HG03457 (cell line): ENCODE data around the gene BMF.

Experiments used
- ATAC-seq: cut with Tn5 transposase; IDR thresholded peaks from one replicate; pipeline ENCODE4 v1.9.1; 2021; ENCODE audit warnings: moderate number of reproducible peaks; ENCODE audit not compliant: unreplicated experiment

Gene BMF

GRCh38 chr15:40051616-40052415, 56.9 kb downstream of the BMF start:
- ATAC-seq = no peak

DNA sequence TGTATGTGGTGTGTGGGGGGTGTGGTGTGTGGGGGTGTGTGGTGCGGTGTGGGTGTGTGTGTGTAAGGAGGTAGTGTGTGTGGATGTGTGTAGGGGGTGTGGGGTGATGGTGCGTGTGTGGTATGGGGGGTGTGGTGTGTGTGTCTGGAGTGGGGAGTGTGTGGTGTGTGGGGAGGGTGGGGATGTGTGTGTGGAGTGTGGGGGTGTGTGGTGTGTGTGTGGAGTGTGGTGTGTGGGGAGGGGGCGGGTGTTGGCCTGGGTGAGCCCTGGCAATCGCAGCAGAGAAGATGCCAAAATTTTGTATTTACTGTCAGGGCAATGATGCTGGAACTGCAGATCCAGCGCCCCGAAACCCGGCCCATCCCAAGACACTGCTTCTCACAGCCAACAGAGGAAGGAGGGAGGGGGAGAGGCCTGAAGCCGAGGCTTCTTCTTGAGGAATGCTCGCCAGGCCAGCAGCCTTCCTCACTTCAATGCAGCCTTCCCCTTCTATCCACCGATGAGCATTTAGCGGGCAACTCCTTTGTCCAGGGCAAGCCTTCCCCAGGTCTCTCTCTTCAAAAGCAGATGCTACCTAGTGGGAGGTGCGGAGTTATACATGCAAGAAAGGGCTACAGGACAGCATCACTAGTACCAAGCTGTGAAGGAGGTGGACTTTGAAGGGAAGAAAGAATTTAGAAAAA, 57.8 kb downstream of the BMF start:
- no peak for ATAC-seq

DNA sequence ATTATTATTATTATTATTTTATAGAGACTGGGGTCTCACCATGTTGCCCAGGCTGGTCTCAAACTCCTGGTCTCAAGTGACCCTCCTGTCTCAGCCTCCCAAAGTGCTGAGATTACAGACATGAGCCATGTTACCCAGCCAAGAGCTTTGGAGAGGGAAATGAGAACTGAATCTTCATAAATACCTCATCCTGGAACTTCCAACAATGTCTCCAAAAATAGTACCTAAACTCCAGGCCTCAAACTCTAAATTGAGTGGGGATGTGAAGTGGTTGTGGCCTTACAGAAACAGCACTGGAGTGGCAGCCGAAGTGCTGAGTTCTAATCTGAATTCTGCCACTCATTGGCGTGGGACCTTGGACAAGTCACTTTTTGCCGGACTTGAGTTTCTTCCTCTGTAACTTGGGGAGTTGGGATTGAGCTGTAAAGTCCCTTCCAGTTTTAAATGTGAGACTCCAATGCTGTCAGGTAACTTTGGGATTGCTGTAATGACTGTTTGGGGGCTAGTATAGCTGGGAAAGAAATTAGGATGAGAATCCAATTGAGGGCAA, 59.7 kb downstream of the BMF start:
- no peak for ATAC-seq

GRCh38 chr15:40048211-40048792, 60.4 kb downstream of the BMF start:
- ATAC-seq = no peak

DNA sequence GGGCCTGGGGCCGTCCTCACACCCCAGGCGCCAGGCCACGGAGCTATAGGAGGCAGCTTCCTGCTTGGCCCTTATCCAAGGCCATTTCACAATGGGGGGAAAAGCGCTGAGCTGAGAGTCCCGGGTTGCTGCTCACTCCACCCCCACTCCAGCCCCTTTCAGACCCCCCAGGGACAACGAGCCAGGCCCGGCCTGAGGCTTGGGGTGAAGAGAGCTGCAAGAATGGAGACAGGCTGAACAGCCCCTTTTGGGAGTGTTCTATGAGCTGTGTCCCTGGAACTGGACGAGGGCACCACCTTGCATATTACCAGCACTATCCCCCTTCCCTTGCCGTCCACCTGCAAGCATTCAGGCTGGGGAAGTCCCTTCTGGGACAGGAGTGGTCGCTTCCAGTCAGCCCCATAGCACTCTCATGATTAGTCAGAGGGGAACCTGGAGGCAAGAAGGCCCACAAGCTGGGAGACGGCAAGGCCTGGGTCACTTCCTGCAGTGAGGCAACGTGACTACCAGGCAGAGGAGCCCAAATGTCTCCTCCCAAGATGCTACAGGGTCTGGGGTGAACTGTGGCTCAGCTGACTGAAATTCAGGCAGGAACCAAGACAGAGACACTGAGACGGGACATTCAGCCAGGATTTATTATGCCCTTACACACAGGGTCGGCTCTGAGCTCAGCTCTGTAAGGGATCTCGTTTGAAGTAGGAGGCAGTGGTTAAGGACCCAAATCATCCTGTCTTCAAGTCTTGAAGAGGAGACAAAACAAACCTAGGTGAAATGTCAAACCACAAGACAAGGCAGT, 61.1 kb downstream of the BMF start:
- peak; percentile 47 for ATAC-seq

DNA sequence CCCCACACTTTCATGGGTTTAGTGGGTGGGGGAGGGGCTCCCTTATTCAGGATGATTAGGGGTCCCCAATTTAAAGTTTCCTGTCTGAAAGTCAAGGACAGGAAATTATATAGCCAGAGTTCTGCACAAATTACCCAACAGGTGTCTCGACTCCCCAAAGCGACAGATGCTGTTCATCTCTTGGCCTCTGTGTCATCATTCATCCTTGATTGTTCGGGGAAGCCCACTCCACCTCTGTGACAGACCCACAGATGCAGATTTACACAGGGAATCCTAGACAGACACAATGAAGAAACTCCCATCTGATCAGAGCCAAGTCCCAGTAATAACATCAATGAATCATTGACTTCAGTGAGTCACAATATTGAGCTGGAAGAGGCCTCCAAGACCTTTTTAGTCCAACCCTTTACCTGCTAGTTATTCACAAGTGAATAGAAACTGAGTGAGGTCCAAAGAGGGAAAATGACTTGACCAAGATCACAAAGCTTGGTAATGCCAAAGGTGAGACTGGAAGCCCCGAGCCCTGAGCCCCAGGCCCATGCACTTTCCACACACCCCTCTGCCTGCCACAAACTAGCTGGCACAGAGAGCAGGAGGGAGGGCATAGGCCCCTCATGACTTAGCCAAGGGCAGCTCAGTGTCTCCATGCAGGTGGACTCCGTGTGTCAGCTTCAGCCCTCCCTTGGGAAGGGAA, 61.8 kb downstream of the BMF start:
- no peak for ATAC-seq

GRCh38 chr15:40045572-40046217, 63.0 kb downstream of the BMF start:
- ATAC-seq = no peak

- peak; percentile 58 for ATAC-seq
These were observed 63.7 kb downstream of the BMF start for GRCh38 chr15:40044717-40045571.

- ATAC-seq = no peak
These were observed 64.6 kb downstream of the BMF start for GRCh38 chr15:40043927-40044716.

GRCh38 chr15:40042791-40043320, 65.8 kb downstream of the BMF start:
- no peak for ATAC-seq

GRCh38 chr15:40040770-40041169, 67.9 kb downstream of the BMF start:
- no peak for ATAC-seq

- no peak for ATAC-seq
These were observed 68.4 kb downstream of the BMF start for GRCh38 chr15:40040293-40040635.

GRCh38 chr15:40038638-40039543, 69.8 kb downstream of the BMF start, which contains the start of gene SRP14:
Gene SRP14, minus strand, starts transcription at chr15:40039181. Its CDS starts 65 bp downstream, at chr15:40039116.
- ATAC-seq = peak; percentile 80

DNA sequence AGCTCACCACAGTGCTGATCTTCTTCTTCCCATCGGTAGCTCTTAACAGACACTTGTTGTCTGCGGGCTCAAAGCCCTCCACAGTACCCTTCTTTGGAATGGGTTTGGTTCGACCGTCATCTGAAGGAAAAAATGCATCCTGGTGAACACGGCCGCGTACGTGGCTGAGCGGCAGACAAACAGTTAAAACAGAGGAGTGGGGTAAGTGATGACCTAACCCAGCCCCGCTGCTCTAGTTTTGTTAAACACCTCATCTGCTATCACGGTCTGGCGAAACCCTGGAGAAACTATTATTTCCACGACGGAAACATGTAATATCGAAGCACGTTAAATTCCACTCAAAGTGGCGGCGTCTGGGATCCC, 70.4 kb downstream of the BMF start:
- ATAC-seq = no peak
